ENCODE results near the gene PCAT7.
"Not testable (repeated sequence)": the region's sequence is repeated elsewhere in the genome, so short reads cannot be mapped to it uniquely, and the experiment has no call there.

PCAT7 gene

GRCh38 chr9:94568972-94569712 lies 14.3 kb downstream of the PCAT7 start:
- no peaks in the 10 kb centered on the region for H3K9me3 ChIP-seq (ENCODE audit: low read length)
- H3K4me3 ChIP-seq (ENCODE audit: low read length): no peak overlapping the region
- no peaks in the 10 kb centered on the region for H3K4me1 ChIP-seq (ENCODE audit: insufficient read depth, low read length)
- peaks cover 2% of the 10 kb centered on the region for H3K36me3 ChIP-seq (ENCODE audit: insufficient read depth, low read length)
- no peaks in the 10 kb centered on the region for H3K27me3 ChIP-seq (ENCODE audit: insufficient read depth, low read length)
- no peak overlapping the region for H2AFZ ChIP-seq (ENCODE audit: low read depth, low read length)

- Histone ChIP-seq H3K36me3 (ENCODE audit: insufficient read depth, low read length) (no peaks in the 10 kb centered on the region), H3K4me1 (ENCODE audit: insufficient read depth, low read length) (no peaks in the 10 kb centered on the region), H3K27me3 (ENCODE audit: insufficient read depth, low read length) (no peaks in the 10 kb centered on the region), H3K9me3 (ENCODE audit: low read length) (no peaks in the 10 kb centered on the region), H3K4me3 (ENCODE audit: low read length) (no peak overlapping the region), H2AFZ (ENCODE audit: low read depth, low read length) (no peak overlapping the region)
Observed at GRCh38 chr9:94576131-94576530, 21.2 kb downstream of the PCAT7 start.

GRCh38 chr9:94577036-94577435 lies 22.2 kb downstream of the PCAT7 start:
- Histone ChIP-seq H2AFZ (ENCODE audit: low read depth, low read length) (no peak overlapping the region), H3K27me3 (ENCODE audit: insufficient read depth, low read length) (no peaks in the 10 kb centered on the region), H3K36me3 (ENCODE audit: insufficient read depth, low read length) (no peaks in the 10 kb centered on the region), H3K9me3 (ENCODE audit: low read length) (no peaks in the 10 kb centered on the region), H3K4me3 (ENCODE audit: low read length) (no peak overlapping the region), H3K4me1 (ENCODE audit: insufficient read depth, low read length) (no peaks in the 10 kb centered on the region)

- Histone ChIP-seq H3K9me3 (ENCODE audit: low read length) (no peaks in the 10 kb centered on the region), H3K4me1 (ENCODE audit: insufficient read depth, low read length) (no peaks in the 10 kb centered on the region), H3K36me3 (ENCODE audit: insufficient read depth, low read length) (no peaks in the 10 kb centered on the region)
Observed at GRCh38 chr9:94577571-94577970, 22.7 kb downstream of the PCAT7 start.

GRCh38 chr9:94581728-94582127 lies 26.8 kb downstream of the PCAT7 start:
- H3K27me3 ChIP-seq (ENCODE audit: insufficient read depth, low read length): no peaks in the 10 kb centered on the region
- no peaks in the 10 kb centered on the region for H3K36me3 ChIP-seq (ENCODE audit: insufficient read depth, low read length)
- no peaks in the 10 kb centered on the region for H3K9me3 ChIP-seq (ENCODE audit: low read length)
- H2AFZ ChIP-seq (ENCODE audit: low read depth, low read length): no peak overlapping the region
- no peaks in the 10 kb centered on the region for H3K4me1 ChIP-seq (ENCODE audit: insufficient read depth, low read length)
- H3K4me3 ChIP-seq (ENCODE audit: low read length): no peak overlapping the region

More at GRCh38 chr9:94577571-94577970, 22.7 kb downstream of the PCAT7 start:
- H3K27me3 ChIP-seq (ENCODE audit: insufficient read depth, low read length): no peaks in the 10 kb centered on the region
- no peak overlapping the region for H2AFZ ChIP-seq (ENCODE audit: low read depth, low read length)
- H3K4me3 ChIP-seq (ENCODE audit: low read length): no peak overlapping the region

GRCh38 chr9:94584555-94584954 lies 29.7 kb downstream of the PCAT7 start:
- Histone ChIP-seq H2AFZ (ENCODE audit: low read depth, low read length) (no peak overlapping the region), H3K4me3 (ENCODE audit: low read length) (no peak overlapping the region), H3K9me3 (ENCODE audit: low read length) (no peaks in the 10 kb centered on the region), H3K4me1 (ENCODE audit: insufficient read depth, low read length) (no peaks in the 10 kb centered on the region), H3K27me3 (ENCODE audit: insufficient read depth, low read length) (no peaks in the 10 kb centered on the region), H3K36me3 (ENCODE audit: insufficient read depth, low read length) (no peaks in the 10 kb centered on the region)

- no peak overlapping the region for H3K4me3 ChIP-seq (ENCODE audit: low read length)
- no peak overlapping the region for H2AFZ ChIP-seq (ENCODE audit: low read depth, low read length)
- no peaks in the 10 kb centered on the region for H3K27me3 ChIP-seq (ENCODE audit: insufficient read depth, low read length)
- no peaks in the 10 kb centered on the region for H3K9me3 ChIP-seq (ENCODE audit: low read length)
- H3K4me1 ChIP-seq (ENCODE audit: insufficient read depth, low read length): no peaks in the 10 kb centered on the region
- H3K36me3 ChIP-seq (ENCODE audit: insufficient read depth, low read length): no peaks in the 10 kb centered on the region
Observed at GRCh38 chr9:94586316-94586715, 31.4 kb downstream of the PCAT7 start.

GRCh38 chr9:94586814-94587213 lies 31.9 kb downstream of the PCAT7 start:
- Histone ChIP-seq H3K9me3 (ENCODE audit: low read length) (no peaks in the 10 kb centered on the region), H3K27me3 (ENCODE audit: insufficient read depth, low read length) (no peaks in the 10 kb centered on the region), H3K4me3 (ENCODE audit: low read length) (no peak overlapping the region), H3K4me1 (ENCODE audit: insufficient read depth, low read length) (no peaks in the 10 kb centered on the region), H2AFZ (ENCODE audit: low read depth, low read length) (no peak overlapping the region), H3K36me3 (ENCODE audit: insufficient read depth, low read length) (no peaks in the 10 kb centered on the region)

- Histone ChIP-seq H3K27me3 (ENCODE audit: insufficient read depth, low read length) (no peaks in the 10 kb centered on the region), H3K4me1 (ENCODE audit: insufficient read depth, low read length) (no peaks in the 10 kb centered on the region), H3K9me3 (ENCODE audit: low read length) (no peaks in the 10 kb centered on the region), H3K4me3 (ENCODE audit: low read length) (no peak overlapping the region), H3K36me3 (ENCODE audit: insufficient read depth, low read length) (no peaks in the 10 kb centered on the region), H2AFZ (ENCODE audit: low read depth, low read length) (no peak overlapping the region)
Observed at GRCh38 chr9:94588681-94589080, 33.8 kb downstream of the PCAT7 start.

GRCh38 chr9:94591046-94591545 lies 36.2 kb downstream of the PCAT7 start:
- H3K9me3 ChIP-seq (ENCODE audit: low read length); H3K4me1 ChIP-seq (ENCODE audit: insufficient read depth, low read length); H3K27me3 ChIP-seq (ENCODE audit: insufficient read depth, low read length); H3K36me3 ChIP-seq (ENCODE audit: insufficient read depth, low read length); H3K4me3 ChIP-seq (ENCODE audit: low read length); H2AFZ ChIP-seq (ENCODE audit: low read depth, low read length): not testable (repeated sequence)

GRCh38 chr9:94591876-94592275 lies 37.0 kb downstream of the PCAT7 start:
- H3K36me3 ChIP-seq (ENCODE audit: insufficient read depth, low read length): no peaks in the 10 kb centered on the region
- no peak overlapping the region for H3K4me3 ChIP-seq (ENCODE audit: low read length)
- no peak overlapping the region for H2AFZ ChIP-seq (ENCODE audit: low read depth, low read length)
- no peaks in the 10 kb centered on the region for H3K27me3 ChIP-seq (ENCODE audit: insufficient read depth, low read length)
- H3K9me3 ChIP-seq (ENCODE audit: low read length): no peaks in the 10 kb centered on the region
- H3K4me1 ChIP-seq (ENCODE audit: insufficient read depth, low read length): no peaks in the 10 kb centered on the region

GRCh38 chr9:94592683-94593082 lies 37.8 kb downstream of the PCAT7 start:
- not testable (repeated sequence) for H3K36me3 ChIP-seq (ENCODE audit: insufficient read depth, low read length); H3K4me3 ChIP-seq (ENCODE audit: low read length); H3K27me3 ChIP-seq (ENCODE audit: insufficient read depth, low read length); H3K4me1 ChIP-seq (ENCODE audit: insufficient read depth, low read length); H2AFZ ChIP-seq (ENCODE audit: low read depth, low read length); H3K9me3 ChIP-seq (ENCODE audit: low read length)

GRCh38 chr9:94593459-94594345 lies 38.8 kb downstream of the PCAT7 start, which contains the start of gene FBP2:
FBP2 (minus strand) TSS chr9:94593824; CDS start chr9:94593726, 98 bp downstream.
- H3K9me3 ChIP-seq (ENCODE audit: low read length): no peaks in the 10 kb centered on the region
- H3K4me1 ChIP-seq (ENCODE audit: insufficient read depth, low read length): no peaks in the 10 kb centered on the region
- no peak within 1 kb of the TSS for H3K4me3 ChIP-seq (ENCODE audit: low read length)
- no peaks in the 10 kb centered on the region for H3K36me3 ChIP-seq (ENCODE audit: insufficient read depth, low read length)
- H2AFZ ChIP-seq (ENCODE audit: low read depth, low read length): no peak within 1 kb of the TSS
- no peaks in the 10 kb centered on the region for H3K27me3 ChIP-seq (ENCODE audit: insufficient read depth, low read length)

Measured in neuron (in vitro differentiated cells).